OCI-LY7 (cell line): ENCODE data around the gene WWTR1.

Experiments
- EZH2phosphoT487 ChIP-seq: fragments of 200-600 bp; sonication (generic); IDR thresholded peaks from 2 replicates; pipeline ENCODE4 v1.6.1; 2018; ENCODE audit warnings: low read depth, borderline replicate concordance, mild to moderate bottlenecking, mixed run types, antibody characterized with exemption, low read length, moderate library complexity, mixed read lengths
- TF ChIP-seq, protein P1 (sequence below): fragments of 200-600 bp; sonication (generic); conservative IDR thresholded peaks from 2 replicates; pipeline ENCODE4 v1.5.1; 2014; ENCODE audit warnings: mild to moderate bottlenecking, antibody characterized with exemption, low read length, moderate library complexity, mixed read lengths

GRCh38 chr3:149535333-149535685, 122.5 kb downstream of the WWTR1 start:
- TF ChIP-seq, protein P1, sequence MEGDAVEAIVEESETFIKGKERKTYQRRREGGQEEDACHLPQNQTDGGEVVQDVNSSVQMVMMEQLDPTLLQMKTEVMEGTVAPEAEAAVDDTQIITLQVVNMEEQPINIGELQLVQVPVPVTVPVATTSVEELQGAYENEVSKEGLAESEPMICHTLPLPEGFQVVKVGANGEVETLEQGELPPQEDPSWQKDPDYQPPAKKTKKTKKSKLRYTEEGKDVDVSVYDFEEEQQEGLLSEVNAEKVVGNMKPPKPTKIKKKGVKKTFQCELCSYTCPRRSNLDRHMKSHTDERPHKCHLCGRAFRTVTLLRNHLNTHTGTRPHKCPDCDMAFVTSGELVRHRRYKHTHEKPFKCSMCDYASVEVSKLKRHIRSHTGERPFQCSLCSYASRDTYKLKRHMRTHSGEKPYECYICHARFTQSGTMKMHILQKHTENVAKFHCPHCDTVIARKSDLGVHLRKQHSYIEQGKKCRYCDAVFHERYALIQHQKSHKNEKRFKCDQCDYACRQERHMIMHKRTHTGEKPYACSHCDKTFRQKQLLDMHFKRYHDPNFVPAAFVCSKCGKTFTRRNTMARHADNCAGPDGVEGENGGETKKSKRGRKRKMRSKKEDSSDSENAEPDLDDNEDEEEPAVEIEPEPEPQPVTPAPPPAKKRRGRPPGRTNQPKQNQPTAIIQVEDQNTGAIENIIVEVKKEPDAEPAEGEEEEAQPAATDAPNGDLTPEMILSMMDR: no peak
- no peak for TF ChIP-seq EZH2phosphoT487
